ENCODE data around the gene PARL.

Gene PARL

DNA sequence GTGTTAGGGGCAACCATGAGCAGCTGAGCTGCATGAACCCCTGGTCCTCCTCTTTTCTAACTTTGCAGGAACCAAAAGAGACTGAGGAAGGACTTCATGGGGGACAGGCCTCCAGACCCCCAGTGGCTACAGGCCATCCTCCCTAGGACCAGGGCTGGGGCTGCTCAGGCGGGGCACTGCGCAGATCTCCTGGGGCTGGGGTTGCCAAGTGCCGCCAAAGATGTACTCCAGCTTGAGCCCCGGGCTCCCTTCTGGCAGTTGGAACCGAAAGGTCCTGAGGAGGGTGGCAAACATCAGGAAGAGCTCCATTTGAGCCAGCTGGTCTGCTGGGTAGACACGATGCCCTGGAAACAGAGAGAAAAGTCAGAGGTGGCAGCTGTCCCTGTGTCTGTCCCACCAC, 11.1 kb upstream of the PARL start:
- DNase-seq (ENCODE audit: low spot score), result no peak
- no peak for TF ChIP-seq CTCF (IDR thresholded peaks at IDR 0.05; ENCODE audit: extremely low read depth, missing control alignments)

DNA sequence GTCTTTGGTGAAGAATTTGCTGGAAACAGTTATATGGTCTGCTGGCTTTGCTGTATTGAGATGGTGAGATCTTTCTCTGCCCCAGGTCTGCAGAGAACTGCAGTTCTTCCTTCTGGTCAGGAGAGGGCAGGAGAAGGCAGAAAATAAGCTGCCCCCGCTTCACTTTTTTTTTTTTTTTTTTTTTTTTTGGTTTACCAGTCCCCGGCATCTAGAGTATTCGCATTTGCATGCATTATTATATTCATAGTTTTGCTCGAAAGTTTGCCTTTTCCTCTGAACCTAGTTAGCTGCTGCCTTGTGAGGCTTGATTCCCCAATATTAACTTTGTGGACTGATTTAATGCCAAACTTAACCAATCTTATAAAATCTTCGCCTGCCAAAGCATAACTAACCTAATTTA, 10.6 kb upstream of the PARL start:
- peak; percentile 85 for DNase-seq (ENCODE audit: low spot score)
- peak; percentile 72 for TF ChIP-seq CTCF (IDR thresholded peaks at IDR 0.05; ENCODE audit: extremely low read depth, missing control alignments)

- TF ChIP-seq CTCF (IDR thresholded peaks at IDR 0.05; ENCODE audit: extremely low read depth, missing control alignments), result no peak
These were observed 8.0 kb upstream of the PARL start for GRCh38 chr3:183892610-183893214.

GRCh38 chr3:183885766-183886165, 1.1 kb upstream of the PARL start:
- TF ChIP-seq CTCF (IDR thresholded peaks at IDR 0.05; ENCODE audit: extremely low read depth, missing control alignments), result no peak

More at GRCh38 chr3:183892610-183893214, 8.0 kb upstream of the PARL start:
- DNase-seq (ENCODE audit: low spot score), result no peak

DNA sequence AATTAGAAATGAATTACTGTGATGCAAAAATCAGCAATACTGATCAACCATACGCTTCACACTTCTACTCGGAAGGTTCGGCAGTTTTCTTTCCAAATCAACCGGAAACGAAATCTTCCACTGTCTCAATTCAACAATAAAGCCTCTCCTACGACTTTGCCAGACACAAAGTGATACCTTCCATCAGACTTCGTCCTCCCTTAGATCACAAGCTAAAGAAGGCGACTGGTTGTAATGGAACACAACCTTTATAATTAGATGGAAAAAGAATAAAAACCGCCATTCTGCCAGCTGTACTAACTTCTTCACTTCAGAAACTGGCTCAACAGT, 618 bp downstream of the PARL start:
- no peak for TF ChIP-seq CTCF (IDR thresholded peaks at IDR 0.05; ENCODE audit: extremely low read depth, missing control alignments)
- no peak for DNase-seq (ENCODE audit: low spot score)

More at GRCh38 chr3:183885766-183886165, 1.1 kb upstream of the PARL start:
- DNase-seq (ENCODE audit: low spot score), result no peak

- TF ChIP-seq CTCF (IDR thresholded peaks at IDR 0.05; ENCODE audit: extremely low read depth, missing control alignments), result no peak
- no peak for DNase-seq (ENCODE audit: low spot score)
These were observed 1.2 kb downstream of the PARL start for GRCh38 chr3:183883291-183884096.

- no peak for DNase-seq (ENCODE audit: low spot score)
- no peak for TF ChIP-seq CTCF (IDR thresholded peaks at IDR 0.05; ENCODE audit: extremely low read depth, missing control alignments)
These were observed 4.6 kb downstream of the PARL start for GRCh38 chr3:183880121-183880520.

Measured in GM20000 (cell line).